HCT116 (cell line): ENCODE data around the gene TGFBI. TPM values are rescaled to one million over a fixed set of nuclear protein-coding genes. Genes with fewer than 3 reads are reported as not detected.

Source experiments
- ATAC-seq: fragments of 200-7000 bp; cut with Tn5 transposase; 2 replicates; pipeline ENCODE4 v1.9.1; 2020; ENCODE audit warnings: mild to moderate bottlenecking, moderate library complexity
- BruUV-seq: library from RNA; stranded (reverse); fragments of 400-500 nt; replicated peaks from 2 replicates; lab custom pipeline; 2021; lab: Mats Ljungman, UMichigan
- CTCF ChIA-PET: fragments of 300-600 bp; sonication (Branson Sonifier 250); formaldehyde crosslinking; loops from one replicate; lab custom pipeline; 2021; ENCODE audit warnings: antibody characterized with exemption; lab: Charles Lee
- POLR2A ChIA-PET: fragments of 300-600, 350-600 bp; sonication (Branson Sonifier 250); formaldehyde crosslinking; loops from one replicate; lab custom pipeline; 2021; ENCODE audit warnings: antibody characterized with exemption; lab: Charles Lee
- RAD21 ChIA-PET, 2 experiments: fragments of 300-600 bp; sonication (Branson Sonifier 250); formaldehyde crosslinking; loops; one replicate each; lab custom pipeline; 2023; ENCODE audit warnings: low total read pairs in 2 of 2; ENCODE audit not compliant: uncharacterized antibody in 2 of 2, unreplicated experiment in 2 of 2, low non-redundant PET in 1 of 2; lab: Charles Lee
- DNase-seq: peaks from one replicate; pipeline ENCODE4 v3.0.0-alpha.2; 2010; ENCODE audit warnings: low read depth, low spot score
- H2AFZ ChIP-seq: fragments of 200-600 bp; shearing (Covaris generic), sonication (generic); 2 replicates; pipeline ENCODE4 v1.6.1; 2017; ENCODE audit warnings: low read depth, mixed run types, mixed read lengths, antibody characterized with exemption, low read length; ENCODE audit not compliant: poor library complexity, severe bottlenecking
- H3K27ac ChIP-seq: 2 replicates; pipeline ENCODE4 v1.5.1; 2012; ENCODE audit warnings: low read depth, low read length
- H3K27me3 ChIP-seq: fragments of 200-600 bp; sonication (generic); 2 replicates; pipeline ENCODE4 v1.6.1; 2016; ENCODE audit warnings: mixed run types, low read length, mixed read lengths; ENCODE audit not compliant: insufficient read depth
- H3K36me3 ChIP-seq, 2 experiments: fragments of 200-500 bp in 1 of 2; fragments of 200-600 bp in 1 of 2; sonication (Bioruptor generic) in 1 of 2; sonication (generic) in 1 of 2; 2 replicates each; pipeline versions ENCODE4 v1.5.1 to v1.6.1; 2014 to 2016; ENCODE audit warnings: low read length in 2 of 2, inconsistent platforms in 1 of 2, mixed read lengths in 1 of 2, mixed run types in 1 of 2; ENCODE audit not compliant: insufficient read depth in 2 of 2, control insufficient read depth in 1 of 2
- H3K4me1 ChIP-seq, 2 experiments: fragments of 200-600 bp in 1 of 2; sonication (generic) in 1 of 2; 2 replicates each; pipeline versions ENCODE4 v1.5.1 to v1.6.1; 2012 to 2017; ENCODE audit warnings: low read length in 2 of 2, inconsistent platforms in 1 of 2, mild to moderate bottlenecking in 1 of 2, mixed read lengths in 1 of 2, mixed run types in 1 of 2, moderate library complexity in 1 of 2; ENCODE audit not compliant: insufficient read depth in 2 of 2, control insufficient read depth in 1 of 2
- H3K4me2 ChIP-seq: fragments of 200-600 bp; sonication (generic); 2 replicates; pipeline ENCODE4 v1.6.1; 2017; ENCODE audit warnings: mixed run types, low read length, mixed read lengths
- H3K4me3 ChIP-seq, 2 experiments: fragments of 200-600 bp in 1 of 2; sonication (generic) in 1 of 2; replicated peaks in 1 of 2; 2 replicates each; pipeline ENCODE4 v1.5.1; 2011 to 2016; ENCODE audit warnings: low read length in 2 of 2, control low read depth in 1 of 2, low read depth in 1 of 2, mild to moderate bottlenecking in 1 of 2, mixed read lengths in 1 of 2, mixed run types in 1 of 2
- H3K79me2 ChIP-seq: fragments of 200-600 bp; sonication (generic); 2 replicates; pipeline ENCODE4 v1.6.1; 2017; ENCODE audit warnings: mild to moderate bottlenecking, mixed run types, low read length, moderate library complexity, mixed read lengths; ENCODE audit not compliant: insufficient read depth
- H3K9ac ChIP-seq: fragments of 200-600 bp; sonication (generic); 2 replicates; pipeline ENCODE4 v1.6.1; 2016; ENCODE audit warnings: low read length, mixed read lengths
- H3K9me2 ChIP-seq: fragments of 200-600 bp; sonication (generic), shearing (Covaris generic); 2 replicates; pipeline ENCODE4 v1.6.1; 2017; ENCODE audit warnings: mixed run types, mild to moderate bottlenecking, moderate library complexity; ENCODE audit not compliant: insufficient read depth
- H3K9me3 ChIP-seq, 2 experiments: fragments of 200-500 bp in 1 of 2; fragments of 200-600 bp in 1 of 2; sonication (Bioruptor generic) in 1 of 2; sonication (generic) in 1 of 2; 2 replicates each; pipeline ENCODE4 v1.6.1; 2014 to 2017; ENCODE audit warnings: low read length in 2 of 2, mixed read lengths in 2 of 2, inconsistent platforms in 1 of 2, low read depth in 1 of 2, mild to moderate bottlenecking in 1 of 2, mixed run types in 1 of 2, moderate library complexity in 1 of 2; ENCODE audit not compliant: control insufficient read depth in 1 of 2, insufficient read depth in 1 of 2
- H4K20me1 ChIP-seq: fragments of 200-600 bp; sonication (generic), shearing (Covaris generic); 2 replicates; pipeline ENCODE4 v1.6.1; 2017; ENCODE audit warnings: mixed run types, mild to moderate bottlenecking, moderate library complexity; ENCODE audit not compliant: insufficient read depth
- ATF3 ChIP-seq: IDR thresholded peaks from 2 replicates; pipeline ENCODE4 v1.6.1; 2012
- CBX3 ChIP-seq: IDR thresholded peaks from 2 replicates; pipeline ENCODE4 v1.6.1; 2012; ENCODE audit warnings: low read depth
- CEBPB ChIP-seq: IDR thresholded peaks from 2 replicates; pipeline ENCODE4 v1.6.1; 2012; ENCODE audit warnings: low read depth
- EGR1 ChIP-seq: IDR thresholded peaks from 2 replicates; pipeline ENCODE4 v1.6.1; 2012; ENCODE audit warnings: low read depth
- ELF1 ChIP-seq: IDR thresholded peaks from 2 replicates; pipeline ENCODE4 v1.6.1; 2012; ENCODE audit warnings: low read depth, borderline replicate concordance
- EZH2 ChIP-seq: fragments of 200-600 bp; sonication (generic); IDR thresholded peaks from 2 replicates; pipeline ENCODE4 v1.6.1; 2017; ENCODE audit warnings: antibody characterized with exemption, mixed run types
- EZH2phosphoT487 ChIP-seq: fragments of 200-600 bp; IDR thresholded peaks from 2 replicates; pipeline ENCODE4 v1.6.1; 2018; ENCODE audit warnings: antibody characterized with exemption, borderline replicate concordance
- FOSL1 ChIP-seq: IDR thresholded peaks from 2 replicates; pipeline ENCODE4 v1.6.1; 2012; ENCODE audit warnings: low read depth
- JUND ChIP-seq: IDR thresholded peaks from 2 replicates; pipeline ENCODE4 v1.6.1; 2012
- MAX ChIP-seq: IDR thresholded peaks from 2 replicates; pipeline ENCODE4 v1.6.1; 2012
- POLR2A ChIP-seq: IDR thresholded peaks from 2 replicates; pipeline ENCODE4 v1.7.0; 2011; ENCODE audit warnings: borderline replicate concordance; ENCODE audit not compliant: insufficient read depth, insufficient read length; ENCODE audit errors: extremely low read depth
- POLR2AphosphoS5 ChIP-seq: IDR thresholded peaks from 2 replicates; pipeline ENCODE4 v1.6.1; 2011; ENCODE audit warnings: mild to moderate bottlenecking, low read depth, low read length, moderate library complexity
- RAD21 ChIP-seq: IDR thresholded peaks from 2 replicates; pipeline ENCODE4 v1.6.1; 2012; ENCODE audit warnings: low read depth, mild to moderate bottlenecking
- SIN3A ChIP-seq: IDR thresholded peaks from 2 replicates; pipeline ENCODE4 v1.6.1; 2012; ENCODE audit warnings: low read depth
- SP1 ChIP-seq: IDR thresholded peaks from 2 replicates; pipeline ENCODE4 v1.6.1; 2012; ENCODE audit warnings: low read depth
- SRF ChIP-seq: IDR thresholded peaks from 2 replicates; pipeline ENCODE4 v1.6.1; 2012; ENCODE audit warnings: low read depth
- ZBTB33 ChIP-seq: IDR thresholded peaks from 2 replicates; pipeline ENCODE4 v1.6.1; 2011; ENCODE audit warnings: mild to moderate bottlenecking, low read length, moderate library complexity; ENCODE audit not compliant: insufficient replicate concordance; ENCODE audit errors: extremely low read depth
- ZFX ChIP-seq: fragments of 450-650 bp; IDR thresholded peaks from 2 replicates; pipeline ENCODE4 v1.6.1; 2017
- ZNF274 ChIP-seq: fragments of 200-500 bp; sonication (Bioruptor generic); IDR thresholded peaks from 2 replicates; pipeline ENCODE4 v1.6.1; 2014; ENCODE audit warnings: mild to moderate bottlenecking, low read depth, low read length, inconsistent platforms
- intact Hi-C: fragments of 100-400 bp; cut with micrococcal nuclease; formaldehyde crosslinking; loops from 2 replicates; pipeline ENCODE4 v1.10.0; 2022
- total RNA-seq: library from RNA; stranded (reverse); gene quantifications from one replicate; pipeline ENCODE4 v1.2.1, GENCODE V29; 2021; ENCODE audit not compliant: unreplicated experiment

TGFBI gene
- total RNA-seq, 1 experiment from 2014 or later, result 0.64 TPM

- H3K27ac ChIP-seq, result no peak overlapping the region
- POLR2A ChIA-PET, result no interaction called here
- no TSS peak for BruUV-seq
- 0 out of 4 replicates have a peak, but pooled peaks cover 0 to 2% of the 10 kb centered on the region in 2 experiments for H3K4me1 ChIP-seq
- no peak overlapping the region for H2AFZ ChIP-seq
- peaks cover 50% of the 10 kb centered on the region for H3K27me3 ChIP-seq
- ATAC-seq (no peak), DNase-seq (no peak)
- no peak overlapping the region for H3K4me3 ChIP-seq
- RAD21 ChIA-PET, result no interaction called here
- no peak overlapping the region for H3K9ac ChIP-seq
- TF ChIP-seq EZH2phosphoT487 (no peak), ELF1 (no peak), MAX (no peak), CBX3 (no peak), EZH2 (no peak), POLR2A (no peak), SRF (no peak), SIN3A (no peak), POLR2AphosphoS5 (no peak), ZFX (no peak)
- CTCF ChIA-PET, result no interaction called here
- no peaks in the 10 kb centered on the region for H3K9me2 ChIP-seq
- H3K36me3 ChIP-seq, result no peaks in the 10 kb centered on the region
- H4K20me1 ChIP-seq, result no peaks in the 10 kb centered on the region
- no peaks in the 10 kb centered on the region for H3K9me3 ChIP-seq
- no peaks in the 10 kb centered on the region for H3K79me2 ChIP-seq
- intact Hi-C loops, result no loop called here
- H3K4me2 ChIP-seq, result no peak overlapping the region
These were observed 2.3 kb downstream of the TGFBI start for GRCh38 chr5:136030956-136031611.

GRCh38 chr5:136031711-136032110 lies 2.9 kb downstream of the TGFBI start:
- intact Hi-C loops, result no loop called here
- H2AFZ ChIP-seq, result no peak overlapping the region
- no TSS peak for BruUV-seq
- H3K4me2 ChIP-seq, result no peak overlapping the region
- H3K27me3 ChIP-seq, result peaks cover 44% of the 10 kb centered on the region
- no peaks in the 10 kb centered on the region for H4K20me1 ChIP-seq
- no peak overlapping the region for H3K27ac ChIP-seq
- H3K9me2 ChIP-seq, result no peaks in the 10 kb centered on the region
- no peak overlapping the region for H3K9ac ChIP-seq
- RAD21 ChIA-PET, result no interaction called here
- 0 out of 4 replicates have a peak, but pooled peaks cover 0 to 2% of the 10 kb centered on the region in 2 experiments for H3K4me1 ChIP-seq
- ATAC-seq (no peak), DNase-seq (no peak)
- no peaks in the 10 kb centered on the region for H3K36me3 ChIP-seq
- H3K9me3 ChIP-seq, result no peaks in the 10 kb centered on the region
- POLR2A ChIA-PET, result no interaction called here
- H3K4me3 ChIP-seq, result no peak overlapping the region
- no peaks in the 10 kb centered on the region for H3K79me2 ChIP-seq
- CTCF ChIA-PET, result no interaction called here
- TF ChIP-seq CEBPB (no peak), ZNF274 (no peak), ATF3 (no peak), RAD21 (no peak), JUND (no peak), EZH2phosphoT487 (no peak), ZBTB33 (no peak), SRF (no peak), EGR1 (no peak), SP1 (no peak), CBX3 (no peak), FOSL1 (no peak), POLR2AphosphoS5 (no peak)
